Measurements from ENCODE around the gene PXDN.
"Not testable (repeated sequence)": the region's sequence is repeated elsewhere in the genome, so short reads cannot be mapped to it uniquely, and the experiment has no call there.

Gene PXDN

DNA sequence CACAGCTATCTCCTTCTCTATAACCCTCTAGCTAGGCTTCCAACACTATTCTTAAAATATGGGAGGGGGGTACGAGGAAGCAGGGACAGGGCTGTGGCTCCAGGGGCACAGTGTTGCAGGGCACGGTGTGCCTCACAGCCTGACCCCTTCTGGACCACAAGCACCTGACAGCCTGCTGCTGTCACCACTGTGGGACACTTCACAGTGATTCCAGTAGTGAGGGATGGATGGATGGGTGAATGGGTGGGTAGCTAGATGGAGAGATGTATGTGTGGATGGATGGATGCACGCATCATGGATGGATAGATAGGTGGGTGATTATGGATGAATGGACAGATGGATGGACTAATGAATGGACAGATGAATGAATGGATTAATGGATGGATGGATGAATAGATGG lies 21.6 kb downstream of the PXDN start:
- DNase-seq: no peak

DNA sequence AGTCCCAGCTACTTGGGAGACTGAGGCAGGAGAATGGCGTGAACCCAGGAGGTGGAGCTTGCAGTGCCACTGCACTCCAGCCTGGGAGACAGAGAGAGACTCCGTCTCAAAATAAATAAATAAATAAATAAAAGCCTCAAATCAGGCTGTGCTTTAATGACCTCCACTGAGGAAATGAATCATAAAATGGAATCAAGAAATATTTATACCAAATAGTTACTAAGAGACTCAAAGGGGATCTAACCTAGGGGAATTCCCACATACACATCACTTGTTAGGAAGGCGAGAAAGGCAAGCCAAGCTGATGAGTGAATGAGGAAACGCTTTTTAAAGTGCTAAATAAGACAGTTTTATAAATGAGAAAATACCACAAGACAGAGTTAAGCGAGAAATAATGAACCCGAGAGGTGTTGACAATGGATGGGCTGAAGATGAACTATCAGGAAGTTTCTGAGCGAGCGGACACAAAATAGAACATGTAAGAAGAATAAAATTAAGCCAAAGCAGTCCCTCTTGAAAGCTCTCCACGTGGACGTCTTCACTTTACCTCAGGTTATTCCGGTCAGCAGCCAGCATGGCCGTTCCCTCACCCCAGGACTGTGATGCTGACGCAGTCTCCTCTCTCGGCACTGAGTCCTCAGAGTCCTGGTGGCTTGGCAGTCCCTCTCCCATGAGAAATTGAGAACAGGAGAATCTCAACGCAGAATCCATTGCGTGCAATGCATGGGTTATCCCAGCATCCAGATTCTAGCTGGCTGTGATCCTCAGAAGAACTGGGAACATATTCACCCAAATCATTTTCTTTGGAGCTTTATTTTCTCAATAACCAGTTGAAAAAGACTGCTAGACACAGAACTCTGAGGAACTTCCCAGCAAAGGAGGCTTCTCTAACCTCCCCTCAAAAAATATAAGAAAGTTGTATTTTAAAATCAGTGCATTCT lies 22.3 kb downstream of the PXDN start:
- no peak for DNase-seq

DNA sequence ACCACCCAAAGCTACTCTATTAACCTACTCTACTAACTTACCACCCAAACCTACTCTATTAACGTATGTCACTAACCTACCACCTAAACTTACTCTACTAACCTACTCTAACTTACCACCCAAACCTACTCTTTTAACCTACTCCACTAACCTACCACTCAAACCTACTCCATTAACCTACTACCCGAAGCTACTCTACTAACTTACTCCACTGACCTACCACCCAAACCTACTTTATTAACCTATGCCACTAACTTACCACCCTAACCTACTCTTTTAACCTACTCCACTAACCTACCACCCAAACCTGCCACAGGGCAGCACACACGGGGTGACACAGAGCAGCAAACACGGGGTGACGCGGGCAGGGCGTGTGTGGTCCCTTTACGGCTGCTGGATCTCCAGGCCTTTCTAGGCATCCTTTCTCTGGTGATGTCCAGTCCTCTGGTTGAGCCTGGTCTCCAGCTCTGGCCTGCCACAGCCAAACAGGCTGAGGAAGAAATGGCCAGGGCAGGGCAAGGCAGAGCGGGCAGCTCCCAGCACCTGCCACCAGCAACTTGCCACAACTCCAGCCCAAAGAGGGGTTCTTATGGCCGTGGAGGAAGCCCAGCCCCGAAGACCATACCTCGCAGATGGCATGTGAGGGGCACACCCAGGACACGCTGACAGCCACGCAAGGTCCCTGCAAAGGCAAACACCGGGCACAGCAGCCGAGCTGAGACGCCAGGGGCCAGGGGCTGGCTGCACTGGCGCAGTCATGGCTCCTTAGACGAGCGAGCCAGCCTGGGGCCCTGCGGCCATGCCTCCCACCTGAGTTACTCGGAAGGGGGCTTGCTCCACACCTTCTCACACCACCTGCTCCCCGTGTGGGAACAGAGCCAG lies 25.7 kb downstream of the PXDN start:
- no peak for DNase-seq

DNA sequence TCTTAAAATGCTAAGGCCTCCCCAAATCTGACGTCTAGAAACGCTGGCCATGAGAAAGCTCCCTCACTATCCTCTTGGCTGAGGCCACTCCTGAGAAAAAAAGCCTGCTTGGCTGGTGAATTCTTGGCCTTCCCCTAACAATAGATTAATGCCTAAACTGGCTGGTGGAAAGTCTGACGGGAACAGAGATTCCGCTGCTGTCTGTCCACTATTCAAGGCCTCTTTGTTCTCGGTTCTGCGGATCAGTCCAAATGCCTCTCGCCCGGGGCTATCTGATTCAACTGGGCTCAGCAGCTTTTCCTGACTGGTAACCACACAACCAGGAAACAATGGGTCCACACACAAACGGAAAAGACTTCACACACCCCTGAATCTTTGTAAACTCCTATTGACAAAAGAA lies 27.2 kb downstream of the PXDN start:
- DNase-seq: peak in 10 of 14 donors; percentile 8 to 74 (median 44)

DNA sequence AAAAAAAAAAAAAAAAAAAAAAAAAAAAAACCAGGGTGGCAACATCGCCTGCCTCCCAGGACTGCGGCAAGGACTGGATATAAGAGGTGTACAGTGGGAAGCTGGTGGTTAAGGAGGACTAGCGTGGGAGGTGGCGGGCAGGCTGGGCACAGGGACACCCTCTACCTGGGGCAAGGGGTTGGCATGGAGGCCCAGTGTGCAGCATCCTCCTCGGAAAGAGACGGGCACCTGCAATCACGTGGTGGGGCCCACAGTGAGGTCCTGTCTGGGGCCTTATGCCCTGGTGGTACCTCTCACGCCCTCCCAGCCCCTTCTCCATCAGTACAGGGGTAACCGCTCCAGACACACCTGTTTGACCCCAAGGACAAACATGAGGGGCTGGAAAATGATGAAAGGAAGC lies 27.9 kb downstream of the PXDN start:
- DNase-seq: no peak

DNA sequence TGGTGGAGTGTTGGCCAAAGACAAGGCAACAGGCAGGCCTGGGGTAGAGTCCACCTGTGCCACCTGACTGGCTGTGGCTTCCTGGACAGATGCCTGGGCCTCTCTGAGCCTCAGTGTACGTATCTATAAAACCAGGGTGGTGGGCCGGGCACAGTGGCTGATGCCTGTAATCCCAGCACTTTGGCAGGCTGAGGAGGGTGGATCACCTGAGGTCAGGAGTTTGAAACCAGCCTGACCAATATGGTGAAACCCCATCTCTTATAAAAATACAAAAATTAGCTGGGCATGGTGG lies 28.4 kb downstream of the PXDN start:
- not testable (repeated sequence) for DNase-seq

DNA sequence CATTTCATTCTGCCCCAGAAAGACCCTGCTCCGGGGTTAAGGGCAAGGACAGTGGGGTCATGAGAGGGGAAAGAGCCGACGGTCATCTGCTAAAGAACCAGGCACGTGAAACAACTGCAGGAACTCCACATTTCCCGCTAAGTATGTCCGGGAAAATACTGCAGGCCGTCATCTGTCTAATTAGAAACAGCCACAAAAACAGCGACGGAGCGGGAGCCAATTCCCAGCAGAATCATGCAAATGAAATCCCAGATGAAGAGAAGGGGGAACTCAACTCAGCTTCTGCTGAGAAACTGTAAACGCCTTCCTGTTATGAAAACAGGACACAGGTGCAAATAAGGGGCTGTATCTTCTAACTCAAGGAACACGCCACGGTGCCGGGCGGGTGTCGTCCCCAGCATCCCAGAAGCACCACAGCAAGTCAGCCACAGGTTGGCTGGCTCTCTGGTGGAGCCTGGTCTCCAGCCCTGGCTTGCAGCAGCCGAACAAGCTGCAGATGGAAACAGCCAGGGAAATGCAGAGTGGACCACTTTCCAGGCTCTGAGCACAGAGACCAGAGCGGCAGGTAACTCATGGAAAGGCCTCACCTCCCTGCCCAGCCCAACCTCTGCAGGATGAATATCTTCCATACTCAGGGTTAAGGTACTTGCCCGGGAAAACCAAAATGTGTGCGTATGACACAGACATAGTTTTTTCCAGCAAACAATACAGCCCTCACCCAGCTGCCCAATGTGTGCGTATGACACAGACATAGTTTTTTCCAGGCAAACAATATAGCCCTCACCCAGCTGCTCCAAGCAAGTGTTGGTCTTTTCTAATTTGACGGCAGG lies 28.9 kb downstream of the PXDN start:
- peak in 1 of 14 donors; percentile 19 for DNase-seq

DNA sequence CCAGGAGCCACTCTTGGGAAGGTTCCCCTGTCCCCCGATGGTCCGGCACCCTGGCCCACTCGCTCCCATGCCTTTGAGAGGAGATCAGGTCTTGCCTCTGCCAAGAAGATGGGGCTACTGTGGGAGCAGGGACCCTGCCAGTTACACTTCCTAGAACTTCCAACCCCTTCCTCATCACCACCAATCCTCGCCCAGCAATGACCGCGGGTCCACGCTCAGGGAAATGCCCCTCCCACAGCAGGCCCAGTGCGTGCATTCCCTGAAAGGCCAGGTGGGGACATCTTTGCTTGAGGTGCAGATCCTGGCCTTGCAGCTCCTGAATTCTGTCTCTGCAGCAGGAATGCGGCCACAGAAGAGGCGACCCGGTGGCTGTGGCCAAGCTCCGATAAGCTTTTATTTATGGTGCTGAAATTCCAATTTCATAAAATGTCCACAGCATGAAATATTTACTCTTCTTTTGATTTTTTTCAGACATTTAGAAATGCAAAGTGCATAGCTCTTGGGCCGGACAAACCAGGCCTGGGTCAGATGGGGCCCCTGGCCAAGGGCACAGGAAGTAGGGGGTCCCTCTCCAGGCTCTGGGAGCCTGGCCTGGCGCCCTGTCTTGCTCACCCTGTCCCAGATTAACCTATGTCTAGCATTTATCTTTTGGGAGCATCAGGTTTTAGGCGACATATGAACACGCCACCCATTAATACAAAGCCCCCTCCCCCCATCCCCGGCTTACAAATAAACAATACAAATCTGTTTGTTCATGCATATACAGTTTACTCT lies 29.8 kb downstream of the PXDN start:
- DNase-seq: no peak

DNA sequence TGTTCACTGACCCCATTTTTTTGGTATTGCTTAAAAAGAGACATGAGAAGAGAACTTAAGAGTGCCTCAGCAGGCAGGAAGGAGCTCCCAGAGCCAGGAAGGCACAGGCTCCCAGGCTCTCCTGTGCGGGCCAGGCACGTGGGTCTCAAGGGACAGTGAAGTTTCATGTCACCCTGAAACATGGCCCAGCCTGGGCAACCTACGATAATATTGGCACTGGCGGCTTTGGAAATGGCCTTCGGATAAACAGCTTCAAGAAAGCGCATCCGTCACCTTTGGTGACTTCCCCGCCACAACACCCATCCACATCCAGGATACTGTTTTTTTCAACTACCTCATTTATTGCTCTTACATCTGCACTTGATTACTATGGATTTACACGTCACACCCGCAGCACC lies 30.5 kb downstream of the PXDN start:
- DNase-seq: no peak

DNA sequence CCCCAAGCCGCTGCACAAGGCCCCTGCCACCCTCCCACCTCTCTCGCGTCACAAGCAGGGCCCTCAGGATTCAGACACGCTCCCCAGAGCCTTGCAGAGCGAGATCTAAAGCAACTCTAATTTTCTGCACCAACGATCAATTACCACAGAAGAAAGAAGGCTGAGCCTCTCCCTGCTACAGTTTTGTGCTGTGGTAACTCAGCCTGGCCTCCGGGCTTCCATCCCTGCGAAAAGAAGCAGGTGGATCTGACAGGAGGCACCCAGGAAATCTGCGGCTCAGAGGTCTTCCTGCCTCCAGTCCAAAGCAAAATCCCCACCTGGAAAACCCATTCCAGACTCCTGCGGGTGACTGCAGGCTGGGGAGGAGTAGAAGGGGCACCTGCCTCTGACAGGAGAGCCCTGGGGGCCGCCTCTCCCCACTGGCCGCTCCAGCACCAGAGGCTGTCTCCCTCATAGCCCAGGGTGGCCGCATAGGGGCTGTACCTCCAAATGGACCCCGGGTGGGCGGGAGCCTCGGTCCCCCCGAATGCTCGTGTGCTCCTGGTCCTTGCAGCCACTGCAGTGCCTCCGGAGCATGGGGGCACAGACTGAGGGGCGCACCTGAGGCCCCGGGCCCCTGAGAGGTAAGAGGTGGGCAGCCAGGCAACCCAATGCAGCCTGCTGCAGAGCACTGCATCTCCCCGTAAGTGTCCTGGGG lies 31.0 kb downstream of the PXDN start:
- no peak for DNase-seq

DNA sequence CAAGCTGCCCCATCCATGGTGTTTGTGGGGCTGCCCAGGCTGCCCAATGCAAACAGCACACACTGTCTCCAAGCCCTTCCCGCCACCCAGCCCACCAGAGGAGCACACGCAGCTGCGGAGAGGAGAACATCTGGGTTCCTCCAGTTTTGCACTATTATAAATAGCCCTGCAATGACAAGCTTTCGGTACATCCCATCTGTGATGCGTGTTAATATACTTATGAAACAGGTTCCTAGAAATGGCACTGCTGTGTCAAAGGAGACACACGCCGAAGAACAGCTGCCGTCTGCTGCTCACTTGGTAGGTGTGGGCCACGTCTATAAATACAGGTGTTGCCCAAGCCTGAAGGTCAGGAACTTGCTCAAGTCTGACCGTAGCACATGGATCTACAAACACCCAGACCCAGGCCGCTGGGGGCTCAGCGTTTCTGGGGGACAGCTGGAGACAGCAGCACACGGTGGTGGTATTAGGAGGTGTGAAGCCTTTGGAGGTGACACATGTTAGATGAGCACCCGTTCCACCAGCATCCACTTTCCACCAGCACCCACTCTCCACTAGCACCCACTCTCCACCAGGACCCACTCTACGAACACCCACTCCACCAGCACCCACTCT lies 34.3 kb downstream of the PXDN start:
- DNase-seq: no peak

DNA sequence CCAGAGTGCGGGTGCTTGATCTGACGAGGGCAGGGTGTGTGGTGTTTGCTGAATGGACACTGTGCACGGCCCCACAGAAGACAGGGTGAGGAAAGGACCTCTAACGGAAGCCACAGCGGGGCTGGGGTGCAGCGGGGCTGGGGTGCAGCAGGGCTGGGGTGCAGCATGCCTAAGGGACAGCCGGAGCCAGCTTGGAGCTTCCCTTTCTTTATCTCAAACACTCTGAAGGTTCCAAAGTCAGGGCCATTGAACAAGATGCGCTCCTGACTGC lies 35.0 kb downstream of the PXDN start:
- no peak for DNase-seq

DNA sequence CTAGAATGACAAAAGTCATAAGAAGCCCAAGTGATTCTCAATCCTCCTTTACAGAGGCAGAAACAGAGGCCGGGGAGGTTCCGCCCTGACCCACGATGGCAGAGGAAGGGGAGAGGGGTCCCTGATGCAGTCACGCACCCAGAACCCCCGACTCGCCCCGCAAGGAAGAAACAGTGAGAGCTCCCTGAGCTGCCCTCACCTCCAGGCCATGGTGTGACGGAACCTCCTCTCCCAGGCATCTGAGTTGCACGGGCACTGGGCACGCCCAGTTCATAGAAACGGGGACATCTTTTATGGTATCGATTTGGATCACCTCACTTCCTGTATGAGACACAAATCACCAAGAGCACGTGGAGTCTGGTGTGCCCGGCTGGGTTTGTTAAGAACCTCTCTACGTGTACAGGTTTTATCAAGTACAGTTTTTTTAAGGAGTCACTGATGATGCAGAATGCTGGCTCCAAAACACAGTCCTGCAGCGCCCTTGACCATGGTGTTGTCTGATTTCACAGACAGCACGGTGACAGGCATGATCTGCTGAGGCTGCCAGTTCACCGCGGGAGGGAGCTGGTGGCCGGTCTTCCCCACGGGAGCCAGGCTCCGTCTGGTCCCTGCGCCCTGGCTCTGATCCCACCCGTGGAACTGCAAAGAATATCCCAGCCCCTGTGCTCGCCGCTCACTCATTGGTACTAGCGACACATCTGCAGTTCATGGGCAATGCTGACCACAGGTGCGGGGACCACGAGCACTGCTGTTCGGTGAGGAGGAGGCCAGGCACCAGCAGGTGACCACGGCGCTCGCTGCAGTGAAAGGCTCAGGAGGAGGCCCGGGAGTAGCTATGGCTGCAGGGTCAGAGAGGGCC lies 35.6 kb downstream of the PXDN start:
- DNase-seq: no peak

DNA sequence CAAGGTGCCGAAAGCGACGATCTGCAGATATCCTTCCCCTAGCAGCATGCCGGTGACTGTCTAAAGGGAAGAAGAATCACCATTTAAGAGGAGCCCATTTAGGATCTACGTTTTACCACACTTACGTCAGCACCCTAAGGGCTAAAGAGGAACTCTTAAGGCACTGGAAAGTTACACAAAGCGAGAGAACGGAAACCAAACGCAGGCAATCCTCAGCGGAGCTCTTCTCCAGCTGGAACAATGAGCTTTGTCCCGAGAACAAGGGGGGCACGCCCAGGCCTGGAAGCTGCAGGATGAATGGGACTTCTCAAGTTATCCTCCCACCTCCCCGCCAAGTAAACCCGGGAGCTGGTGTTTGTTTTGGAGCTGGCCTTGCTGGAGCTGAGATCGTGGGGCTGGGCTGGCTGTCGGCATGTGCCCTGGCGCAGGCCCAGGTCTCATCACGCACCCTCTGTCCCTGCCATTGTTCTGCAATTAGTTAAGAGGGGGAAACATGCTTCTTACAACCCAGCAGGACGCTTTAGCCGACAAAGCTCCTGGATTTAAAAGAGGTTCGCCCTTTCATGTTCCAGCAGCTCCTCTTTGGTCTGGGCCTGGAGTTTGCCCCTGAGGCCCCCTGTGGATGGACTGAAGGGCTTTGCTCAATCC lies 36.4 kb downstream of the PXDN start:
- DNase-seq: peak in 3 of 14 donors; percentile 15 to 34 (median 29)

DNA sequence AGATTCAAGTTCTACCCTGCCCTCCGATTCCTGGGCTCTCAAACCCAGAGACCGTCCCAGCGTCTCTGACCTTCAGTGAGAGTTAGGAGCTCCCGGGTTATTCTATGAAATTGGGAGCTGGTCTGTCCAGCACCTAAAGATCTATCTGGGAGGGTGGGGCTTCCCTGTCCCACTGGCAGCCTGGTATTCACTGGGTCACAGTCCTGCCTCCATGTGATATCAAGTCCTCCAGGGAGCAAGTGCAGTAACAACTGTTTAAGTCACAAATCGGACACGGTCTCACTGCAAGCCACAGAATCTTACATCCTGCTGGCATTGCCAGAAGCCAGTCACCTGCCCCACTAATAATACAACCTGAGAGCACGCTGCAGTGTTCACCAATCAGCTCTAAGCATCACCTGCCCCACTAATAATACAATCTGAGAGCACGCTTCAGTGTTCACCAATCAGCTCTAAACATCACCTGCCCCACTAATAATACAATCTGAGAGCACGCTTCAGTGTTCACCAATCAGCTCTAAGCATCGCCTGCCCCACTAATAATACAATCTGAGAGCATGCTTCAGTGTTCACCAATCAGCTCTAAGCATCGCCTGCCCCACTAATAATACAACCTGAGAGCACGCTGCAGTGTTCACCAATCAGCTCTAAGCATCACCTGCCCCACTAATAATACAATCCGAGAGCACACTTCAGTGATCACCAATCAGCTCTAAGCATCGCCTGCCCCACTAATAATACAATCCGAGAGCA lies 38.0 kb downstream of the PXDN start:
- DNase-seq: not testable (repeated sequence)

DNA sequence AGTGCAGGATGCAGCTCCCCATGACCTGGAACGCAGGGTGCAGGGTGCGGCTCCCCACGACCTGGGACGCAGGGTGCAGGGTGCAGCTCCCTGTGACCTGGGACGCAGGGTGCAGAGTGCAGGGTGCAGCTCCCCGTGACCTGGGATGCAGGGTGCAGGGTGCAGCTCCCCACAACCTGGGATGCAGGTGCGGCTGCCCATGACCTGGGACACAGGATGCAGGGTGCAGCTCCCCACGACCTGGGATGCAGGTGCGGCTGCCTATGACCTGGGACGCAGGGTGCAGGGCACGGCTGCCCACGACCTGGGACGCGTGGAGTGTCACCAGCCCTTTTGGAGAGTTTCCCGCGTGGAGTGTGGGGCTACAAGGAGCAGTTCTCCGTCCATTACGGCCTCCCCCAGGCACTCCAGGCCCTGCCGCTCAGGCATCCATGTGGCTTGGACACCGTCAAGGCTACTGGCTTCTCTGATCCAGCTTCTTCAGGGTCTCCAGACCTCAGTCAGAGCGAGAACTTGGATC lies 38.7 kb downstream of the PXDN start:
- no peak for DNase-seq

DNA sequence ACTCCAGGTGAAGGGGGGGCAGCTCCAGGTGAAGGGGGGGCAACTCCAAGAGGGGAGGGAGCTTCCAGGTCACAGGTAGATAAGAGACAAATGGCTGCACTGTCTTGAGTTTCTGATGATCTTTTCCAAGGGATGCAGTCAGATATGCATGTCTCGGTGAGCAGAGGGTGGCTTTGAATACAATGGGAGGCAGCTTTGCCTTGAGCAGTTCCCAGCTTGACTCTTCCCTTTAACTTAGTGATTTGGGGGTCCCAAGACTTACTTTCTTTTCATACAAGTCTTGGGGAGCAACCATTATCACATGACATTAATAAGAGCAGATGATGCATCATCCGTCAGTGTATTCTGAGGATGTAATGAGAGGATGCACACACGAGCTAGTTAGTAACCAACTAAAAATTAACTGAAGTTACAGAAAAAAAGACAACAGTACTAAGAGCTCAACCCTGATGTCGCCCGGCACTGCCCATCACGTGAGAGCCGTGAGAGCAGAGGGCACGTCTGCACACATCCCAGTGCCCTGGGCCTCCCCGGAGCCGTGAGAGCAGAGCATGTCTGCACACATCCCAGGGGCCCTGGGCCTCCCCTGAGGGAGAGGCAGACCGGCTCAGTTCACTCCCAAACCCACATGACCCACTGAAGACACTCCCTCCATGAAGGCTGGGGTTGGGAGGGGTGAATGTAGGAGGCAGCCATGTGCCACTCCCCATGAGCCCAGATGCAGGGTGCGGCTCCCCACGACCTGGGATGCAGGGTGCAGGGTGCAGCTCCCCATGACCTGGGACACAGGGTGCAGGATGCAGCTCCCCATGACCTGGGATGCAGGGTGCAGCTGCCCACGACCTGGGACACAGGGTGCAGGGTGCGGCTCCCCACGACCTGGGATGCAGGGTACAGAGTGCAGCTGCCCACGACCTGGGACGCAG lies 39.4 kb downstream of the PXDN start:
- DNase-seq: no peak
